ENCODE data around the gene HSD17B12.

The HSD17B12 gene

DNA sequence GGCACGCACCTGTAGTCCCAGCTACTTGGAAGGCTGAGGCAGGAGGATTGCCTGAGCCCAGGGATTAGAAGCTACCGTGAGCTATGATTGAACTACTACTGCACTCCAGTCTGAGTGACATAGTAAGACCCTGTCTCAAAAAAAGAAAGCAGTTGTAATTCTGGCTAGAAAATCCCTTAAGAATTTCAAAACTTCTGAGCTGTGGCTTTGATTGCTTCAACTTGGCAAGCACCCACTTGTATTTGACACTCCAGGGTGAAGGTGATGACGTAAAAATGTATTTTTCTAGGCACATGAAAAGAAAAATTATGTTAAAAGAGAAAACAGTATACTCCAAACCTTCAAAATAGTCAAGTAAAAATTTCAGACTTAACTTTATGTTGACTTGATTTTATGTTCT is 176.5 kb downstream of the HSD17B12 start:
- in situ Hi-C loops (cut with HindIII; ENCODE audit: low sequenced_read_pairs), result no loop called here

DNA sequence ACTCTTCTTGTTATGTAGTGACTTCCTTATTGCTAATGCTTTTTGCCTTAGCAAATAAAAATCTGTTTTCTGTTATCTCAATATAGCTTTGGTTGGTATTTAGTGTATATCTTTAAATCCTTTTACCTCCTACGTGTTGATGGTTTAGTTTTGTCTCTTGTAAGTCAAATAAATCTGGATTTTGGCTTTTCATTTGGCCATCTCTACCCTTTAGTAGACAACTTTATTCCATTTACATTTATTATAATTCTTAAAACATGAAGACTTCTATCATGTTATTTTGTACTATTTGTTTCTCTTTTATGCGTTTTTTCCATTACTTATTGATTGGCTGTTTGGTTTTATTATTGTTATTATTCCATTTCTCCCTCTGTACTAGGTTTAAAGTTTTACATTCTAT is 180.6 kb downstream of the HSD17B12 start:
- in situ Hi-C loops (cut with HindIII; ENCODE audit: low sequenced_read_pairs), result no loop called here

DNA sequence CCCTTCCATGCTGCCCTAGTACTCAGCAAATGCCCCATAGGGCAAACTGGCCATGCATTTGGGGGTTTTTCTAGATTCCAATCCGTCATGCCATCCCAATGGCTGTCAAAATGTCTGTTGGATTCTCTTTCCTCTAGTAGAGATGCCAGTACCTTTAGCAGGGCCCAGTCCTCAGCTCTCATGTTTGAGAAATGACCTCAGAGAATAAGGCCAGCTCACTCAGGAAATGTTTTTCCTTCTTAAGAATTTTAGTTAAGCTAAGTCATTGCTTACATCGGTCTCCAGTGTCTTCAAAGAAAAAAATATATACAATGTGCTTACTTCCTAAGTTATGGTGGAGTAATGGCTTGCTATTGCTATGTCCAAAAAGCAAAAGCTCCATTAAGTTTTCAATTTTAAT is 186.0 kb downstream of the HSD17B12 start:
- in situ Hi-C loops (cut with HindIII; ENCODE audit: low sequenced_read_pairs), result no loop called here

GRCh38 chr11:43866969-43867368 is 186.4 kb downstream of the HSD17B12 start:
- in situ Hi-C loops (cut with HindIII; ENCODE audit: low sequenced_read_pairs), result no loop called here

- in situ Hi-C loops (cut with HindIII; ENCODE audit: low sequenced_read_pairs), result no loop called here
Measured at GRCh38 chr11:43868852-43869567, 188.5 kb downstream of the HSD17B12 start.

DNA sequence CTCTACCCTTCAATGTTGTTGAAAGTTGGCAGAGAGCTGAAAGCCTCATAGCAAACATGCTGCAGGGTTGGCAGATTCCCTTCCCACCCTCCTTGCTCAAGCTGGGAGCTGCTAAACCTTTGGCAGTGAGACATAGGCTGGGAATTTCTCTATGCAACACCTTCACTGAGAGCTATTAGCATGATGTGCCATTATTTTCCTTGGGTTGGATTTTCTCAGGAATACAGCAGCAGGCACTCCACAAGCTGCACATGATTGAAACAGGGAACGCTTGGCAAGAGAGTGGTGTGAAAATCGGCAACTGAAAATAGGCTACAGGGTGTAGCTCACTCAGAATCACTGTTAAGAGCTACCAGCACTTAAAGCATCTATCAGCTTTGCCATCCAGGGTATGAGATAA is 190.5 kb downstream of the HSD17B12 start:
- in situ Hi-C loops (cut with HindIII; ENCODE audit: low sequenced_read_pairs), result no loop called here

DNA sequence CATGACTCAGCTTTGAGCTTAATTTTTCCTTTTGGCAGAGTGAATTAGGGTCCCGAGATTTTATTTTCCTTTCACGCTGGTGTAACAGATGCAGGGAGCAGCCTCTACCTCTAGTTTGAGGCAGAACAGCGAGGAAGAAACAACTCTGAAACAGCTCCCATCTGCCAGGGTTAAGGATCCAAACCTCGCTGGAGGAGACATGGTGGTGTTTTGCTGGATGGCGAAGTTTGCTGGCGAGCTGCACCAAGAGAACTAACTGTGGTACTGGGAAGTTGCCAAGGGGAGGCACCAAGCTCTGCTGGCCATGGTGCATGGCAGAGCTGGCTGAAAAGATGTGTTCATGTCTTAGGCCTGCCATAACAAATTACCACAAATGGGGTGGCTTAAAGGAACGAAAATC is 192.5 kb downstream of the HSD17B12 start:
- in situ Hi-C loops (cut with HindIII; ENCODE audit: low sequenced_read_pairs), result no loop called here

DNA sequence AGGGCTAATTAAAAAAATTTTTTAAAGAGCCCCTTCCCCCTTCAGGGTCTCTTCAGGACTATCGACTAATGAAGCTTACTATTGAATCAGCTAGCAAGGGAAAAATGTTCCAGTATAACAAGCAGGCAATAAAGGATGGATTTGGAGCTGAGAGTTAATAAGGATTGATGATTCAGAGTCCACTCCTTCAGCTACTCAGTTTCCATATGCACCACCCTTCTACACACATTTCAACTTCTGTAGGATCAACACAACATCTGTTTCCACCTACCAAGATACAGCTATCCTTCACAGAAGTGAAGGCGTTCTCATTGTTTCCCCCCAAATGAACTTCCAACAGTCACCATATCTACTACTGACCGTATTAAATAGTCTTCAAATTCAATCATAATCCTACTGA is 193.5 kb downstream of the HSD17B12 start:
- in situ Hi-C loops (cut with HindIII; ENCODE audit: low sequenced_read_pairs), result no loop called here

- in situ Hi-C loops (cut with HindIII; ENCODE audit: low sequenced_read_pairs), result no loop called here
Measured at GRCh38 chr11:43874738-43875137, 194.2 kb downstream of the HSD17B12 start.

DNA sequence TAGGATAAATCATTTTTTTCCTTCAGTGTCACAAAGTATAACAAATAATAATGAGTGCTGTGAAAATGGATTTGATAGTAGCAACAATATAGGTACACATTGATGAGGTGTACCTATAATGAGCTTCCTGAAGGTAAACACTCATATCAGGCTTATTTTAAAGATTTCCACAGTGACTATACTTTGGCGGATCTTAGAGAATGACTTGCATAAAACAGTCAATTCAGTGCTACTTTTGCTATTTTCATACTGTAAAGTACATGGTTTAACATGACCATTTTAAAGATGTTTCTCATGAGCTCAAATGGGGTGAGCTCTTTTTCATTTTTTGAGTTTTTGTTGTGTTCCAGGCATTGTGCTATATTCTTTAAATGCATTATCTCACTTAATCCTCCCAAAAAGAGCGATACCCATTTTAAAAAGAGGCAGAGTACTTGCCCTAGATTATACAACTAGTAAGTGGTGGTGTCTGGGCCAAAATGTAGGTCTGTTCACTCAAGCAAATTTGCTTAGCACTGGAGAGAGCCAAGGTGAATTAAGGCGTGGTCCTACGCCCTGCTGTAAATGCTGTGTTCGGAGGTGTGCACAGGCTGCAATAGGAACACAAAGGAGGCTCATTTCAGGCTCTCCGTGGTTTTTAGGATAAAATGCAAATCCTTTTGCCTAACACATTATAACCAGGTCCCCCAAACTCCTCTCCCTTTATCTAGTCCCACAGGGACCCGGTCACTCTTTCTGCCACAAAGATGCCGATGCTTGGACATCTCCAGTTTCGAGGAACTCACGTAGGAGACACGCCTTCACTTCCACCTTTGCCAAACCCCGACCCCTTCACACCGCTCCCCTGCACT is 199.5 kb downstream of the HSD17B12 start:
- in situ Hi-C loops (cut with HindIII; ENCODE audit: low sequenced_read_pairs), result no loop called here

DNA sequence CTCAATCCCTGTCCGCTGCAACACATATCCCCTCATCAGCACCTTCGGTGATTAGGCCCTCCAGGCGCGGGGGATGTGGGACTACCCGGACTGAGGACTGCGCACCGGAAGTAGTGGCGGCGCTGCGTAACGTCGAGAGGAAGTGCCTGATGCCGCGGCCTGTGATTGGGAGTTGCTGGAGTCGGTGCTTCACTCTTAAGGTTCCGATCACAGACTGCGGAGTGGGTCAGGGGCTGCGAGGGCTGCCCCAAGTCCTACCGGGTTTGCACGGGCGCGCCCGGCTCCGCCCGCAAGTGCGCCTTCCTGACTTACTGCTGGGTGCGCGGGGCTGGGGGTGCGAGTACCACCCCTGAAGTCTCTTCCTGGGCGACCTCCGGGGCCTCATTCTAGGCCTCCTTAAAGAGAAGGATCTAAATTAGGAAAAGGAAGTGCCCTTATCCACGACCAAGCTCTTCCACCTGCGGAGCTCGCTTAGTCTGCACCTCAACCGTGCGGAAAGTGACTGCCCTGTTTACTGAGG is 200.2 kb downstream of the HSD17B12 start, which contains the start of gene ALKBH3:
Gene ALKBH3, plus strand, starts transcription at position 192 of the 520 bp plus-strand sequence. CDS start 1,822 bp downstream, outside the sequence.
- in situ Hi-C loops (cut with HindIII; ENCODE audit: low sequenced_read_pairs), result no loop called here

- in situ Hi-C loops (cut with HindIII; ENCODE audit: low sequenced_read_pairs), result no loop called here
Measured at GRCh38 chr11:43892851-43893250, 212.3 kb downstream of the HSD17B12 start.

DNA sequence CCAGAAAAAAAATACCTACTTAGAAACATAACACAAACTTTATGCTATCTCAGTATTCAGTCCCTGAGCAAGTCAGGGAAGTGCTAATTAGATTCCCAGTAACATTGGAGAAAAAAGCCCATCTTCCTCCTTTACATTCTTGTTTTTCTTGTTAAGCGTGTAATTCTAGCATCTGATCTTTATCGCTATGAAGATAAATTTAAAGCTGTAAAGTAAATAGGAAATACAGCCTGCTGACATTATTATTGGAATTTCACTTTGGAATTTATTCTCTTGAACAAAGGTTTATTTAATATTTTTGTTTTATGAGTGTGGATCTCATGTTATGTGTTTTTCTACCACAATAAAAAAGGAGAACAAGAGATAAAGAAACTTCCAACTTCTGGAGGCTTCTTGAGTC is 214.0 kb downstream of the HSD17B12 start:
- in situ Hi-C loops (cut with HindIII; ENCODE audit: low sequenced_read_pairs), result no loop called here

- in situ Hi-C loops (cut with HindIII; ENCODE audit: low sequenced_read_pairs), result no loop called here
Measured at GRCh38 chr11:43895601-43896000, 215.1 kb downstream of the HSD17B12 start.

GRCh38 chr11:43898574-43898973 is 218.0 kb downstream of the HSD17B12 start:
- in situ Hi-C loops (cut with HindIII; ENCODE audit: low sequenced_read_pairs), result no loop called here

DNA sequence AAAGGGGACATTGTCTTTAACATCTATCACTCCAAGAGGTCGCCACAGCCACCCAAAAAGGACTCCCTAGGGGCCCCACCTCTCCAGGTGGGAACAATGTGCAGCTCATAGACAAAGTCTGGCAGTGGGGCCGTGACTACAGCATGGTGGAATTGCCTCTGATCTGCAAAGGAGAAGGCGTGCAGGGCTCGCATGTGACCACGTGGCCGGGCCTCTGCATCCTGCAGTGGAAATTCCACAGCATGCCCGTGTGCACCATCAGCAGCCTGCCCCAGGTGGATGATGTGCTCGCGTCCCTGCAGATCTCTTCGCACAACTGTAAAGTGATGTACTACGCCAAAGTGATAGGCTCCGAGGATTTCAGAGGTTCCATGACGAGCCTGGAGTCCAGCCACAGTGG is 218.6 kb downstream of the HSD17B12 start:
- in situ Hi-C loops (cut with HindIII; ENCODE audit: low sequenced_read_pairs), result no loop called here

GRCh38 chr11:43901551-43901950 is 221.0 kb downstream of the HSD17B12 start:
- in situ Hi-C loops (cut with HindIII; ENCODE audit: low sequenced_read_pairs), result no loop called here

- in situ Hi-C loops (cut with HindIII; ENCODE audit: low sequenced_read_pairs), result no loop called here
Measured at GRCh38 chr11:43903078-43903477, 222.5 kb downstream of the HSD17B12 start.

DNA sequence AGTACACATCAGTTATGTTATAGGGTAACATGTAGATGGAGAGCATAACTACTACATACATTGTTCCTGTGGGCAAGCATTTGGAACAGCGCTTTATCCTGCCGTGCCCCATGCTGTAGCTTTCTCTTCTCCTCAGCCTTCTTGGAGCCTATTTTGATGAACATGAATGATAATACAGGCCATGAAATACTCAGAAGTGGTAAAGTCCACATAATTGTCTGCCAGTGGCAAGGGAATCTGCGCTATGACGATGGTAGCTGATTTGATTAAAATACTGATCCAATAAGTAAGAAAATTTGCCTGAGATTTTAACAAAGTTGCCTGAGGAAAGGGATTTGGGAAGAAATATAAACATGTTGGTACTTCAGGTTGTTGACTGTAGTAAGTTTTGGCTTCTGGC is 223.4 kb downstream of the HSD17B12 start:
- in situ Hi-C loops (cut with HindIII; ENCODE audit: low sequenced_read_pairs), result no loop called here

DNA sequence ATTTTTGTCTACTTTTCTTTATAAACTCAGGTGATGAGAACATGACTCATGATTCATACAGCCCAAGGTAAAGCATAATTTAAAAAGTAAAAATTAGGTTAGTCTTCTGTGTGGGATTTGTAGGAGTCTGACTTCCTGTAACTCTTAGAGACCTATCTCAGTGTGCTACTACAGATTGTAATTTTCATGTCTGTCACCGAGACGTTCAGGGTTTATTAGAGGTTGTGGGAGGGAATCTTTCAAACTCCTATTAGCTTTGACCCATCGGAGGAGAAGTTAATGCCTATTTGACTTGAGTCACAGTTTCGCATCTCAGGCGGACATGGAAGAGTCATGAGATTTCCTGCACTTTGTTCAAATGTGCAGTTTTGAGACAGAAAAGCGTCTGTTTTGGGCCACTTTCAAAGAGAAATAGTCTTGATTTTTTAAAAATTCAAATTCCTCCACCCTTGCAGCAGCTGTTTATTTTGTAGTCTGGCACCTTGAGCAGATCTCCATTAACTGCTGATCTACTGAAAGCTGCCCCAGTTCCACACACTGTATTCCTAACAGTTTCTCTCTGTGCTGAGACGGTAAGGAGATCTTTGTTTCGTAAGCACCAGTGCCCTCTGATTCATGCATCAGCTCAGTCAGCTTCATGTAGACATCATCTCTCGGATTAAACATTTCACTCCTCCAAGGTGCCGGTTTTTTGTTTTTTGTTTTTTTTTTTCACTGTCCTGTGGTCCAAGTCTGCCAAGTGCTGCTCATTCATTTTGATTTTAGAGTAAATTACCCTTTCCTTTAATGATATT is 224.4 kb downstream of the HSD17B12 start:
- in situ Hi-C loops (cut with HindIII; ENCODE audit: low sequenced_read_pairs), result no loop called here

GRCh38 chr11:43905813-43906241 is 225.3 kb downstream of the HSD17B12 start:
- in situ Hi-C loops (cut with HindIII; ENCODE audit: low sequenced_read_pairs), result no loop called here

Measured in DLD1 (cell line).